Neural cell (in vitro differentiated cells): ENCODE data around the gene EPHA1. TPM values are rescaled to one million over a fixed set of nuclear protein-coding genes. Genes with fewer than 3 reads are reported as not detected.

Experiments
- H2AFZ ChIP-seq: fragments of 200-600, 300-800 bp; sonication (generic), shearing (Covaris generic); 2 replicates; pipeline ENCODE4 v1.6.0; 2014; ENCODE audit warnings: low read depth, mild to moderate bottlenecking, antibody characterized with exemption, low read length, moderate library complexity
- H3F3A ChIP-seq: fragments of 200-600 bp; shearing (Covaris generic); 2 replicates; pipeline ENCODE4 v1.6.1; 2016; ENCODE audit warnings: mild to moderate bottlenecking, moderate library complexity, mixed read lengths, antibody characterized with exemption, low read length; ENCODE audit not compliant: insufficient read depth, poor library complexity, severe bottlenecking
- H3K27ac ChIP-seq: fragments of 200-600, 300-800 bp; sonication (generic), shearing (Covaris generic); 2 replicates; pipeline ENCODE4 v1.5.1; 2014; ENCODE audit warnings: mild to moderate bottlenecking, low read length, moderate library complexity
- H3K27me3 ChIP-seq: fragments of 300-800, 200-600 bp; sonication (generic), shearing (Covaris generic); 2 replicates; pipeline ENCODE4 v1.6.0; 2014; ENCODE audit warnings: mild to moderate bottlenecking, low read depth, low read length, moderate library complexity; ENCODE audit not compliant: insufficient read depth
- H3K36me3 ChIP-seq: fragments of 300-800, 200-600 bp; sonication (generic), shearing (Covaris generic); 2 replicates; pipeline ENCODE4 v1.5.1; 2014; ENCODE audit warnings: mild to moderate bottlenecking, antibody characterized with exemption, low read length, moderate library complexity; ENCODE audit not compliant: insufficient read depth
- H3K4me2 ChIP-seq: fragments of 300-800, 200-600 bp; sonication (generic), shearing (Covaris generic); 2 replicates; pipeline ENCODE4 v1.6.0; 2014; ENCODE audit warnings: mild to moderate bottlenecking, low read length
- H3K4me3 ChIP-seq: fragments of 300-800, 200-600 bp; sonication (generic), shearing (Covaris generic); 2 replicates; pipeline ENCODE4 v1.5.1; 2014; ENCODE audit warnings: mild to moderate bottlenecking, low read length, moderate library complexity
- H3K79me2 ChIP-seq: fragments of 200-600 bp; shearing (Covaris generic); replicated peaks from 2 replicates; pipeline ENCODE4 v1.6.0; 2014; ENCODE audit warnings: mild to moderate bottlenecking, low read length, moderate library complexity; ENCODE audit not compliant: insufficient read depth
- H3K9ac ChIP-seq: fragments of 300-800, 200-600 bp; sonication (generic), shearing (Covaris generic); 2 replicates; pipeline ENCODE4 v1.6.1; 2016; ENCODE audit warnings: mild to moderate bottlenecking, low read length, mixed read lengths
- H3K9me2 ChIP-seq: fragments of 200-600 bp; shearing (Covaris generic); 2 replicates; pipeline ENCODE4 v1.6.1; 2016; ENCODE audit warnings: mild to moderate bottlenecking, low read length, mixed read lengths; ENCODE audit not compliant: insufficient read depth
- H3K9me3 ChIP-seq: fragments of 200-600, 300-800 bp; sonication (generic), shearing (Covaris generic); 2 replicates; pipeline ENCODE4 v1.6.1; 2016; ENCODE audit warnings: mild to moderate bottlenecking, mixed run types, low read length, moderate library complexity, mixed read lengths
- H4K20me1 ChIP-seq: fragments of 200-600 bp; shearing (Covaris generic); 2 replicates; pipeline ENCODE4 v1.6.1; 2016; ENCODE audit warnings: mild to moderate bottlenecking, mixed run types; ENCODE audit not compliant: insufficient read depth
- EP300 ChIP-seq: fragments of 450-650 bp; conservative IDR thresholded peaks from 2 replicates; pipeline ENCODE4 v1.6.1; 2014; ENCODE audit warnings: antibody characterized with exemption, mild to moderate bottlenecking, moderate library complexity; ENCODE audit not compliant: poor library complexity, severe bottlenecking
- EZH2 ChIP-seq: fragments of 200-600, 300-800 bp; shearing (Covaris generic), sonication (generic); IDR thresholded peaks from 2 replicates; pipeline ENCODE4 v1.6.1; 2014; ENCODE audit warnings: antibody characterized with exemption, low read length, borderline replicate concordance, mild to moderate bottlenecking; ENCODE audit not compliant: insufficient read depth, poor library complexity, severe bottlenecking
- MXI1 ChIP-seq: fragments of 450-650 bp; conservative IDR thresholded peaks from 2 replicates; pipeline ENCODE4 v1.6.1; 2014; ENCODE audit warnings: antibody characterized with exemption, mild to moderate bottlenecking; ENCODE audit not compliant: poor library complexity, severe bottlenecking
- POLR2AphosphoS5 ChIP-seq: IDR thresholded peaks from 2 replicates; pipeline ENCODE4 v1.6.1; 2012
- RAD21 ChIP-seq: fragments of 450-650 bp; conservative IDR thresholded peaks from 2 replicates; pipeline ENCODE4 v1.6.1; 2014; ENCODE audit warnings: antibody characterized with exemption, mild to moderate bottlenecking, moderate library complexity
- SMC3 ChIP-seq: fragments of 450-650 bp; conservative IDR thresholded peaks from 2 replicates; pipeline ENCODE4 v1.6.1; 2014; ENCODE audit warnings: antibody characterized with exemption, mild to moderate bottlenecking, moderate library complexity; ENCODE audit not compliant: poor library complexity
- TAF1 ChIP-seq: IDR thresholded peaks from 2 replicates; pipeline ENCODE4 v1.6.1; 2012; ENCODE audit warnings: low read depth
- polyA plus RNA-seq: library from polyadenylated mRNA; depleted of rRNA; stranded (reverse); fragments of >200 nt; gene quantifications from 2 replicates; pipeline ENCODE4 v1.2.3, GENCODE V29; 2014
- TF ChIP-seq, protein P1 (sequence below): fragments of 450-650 bp; IDR thresholded peaks from 2 replicates; pipeline ENCODE4 v1.5.1; 2014; ENCODE audit warnings: antibody characterized with exemption, mild to moderate bottlenecking, moderate library complexity; ENCODE audit not compliant: poor library complexity, severe bottlenecking
- TF ChIP-seq, protein P2 (sequence below): IDR thresholded peaks from 2 replicates; pipeline ENCODE4 v1.6.1; 2012; ENCODE audit warnings: borderline replicate concordance

EPHA1 gene
- polyA plus RNA-seq, 1 donor from 2014 or later = not detected

DNA sequence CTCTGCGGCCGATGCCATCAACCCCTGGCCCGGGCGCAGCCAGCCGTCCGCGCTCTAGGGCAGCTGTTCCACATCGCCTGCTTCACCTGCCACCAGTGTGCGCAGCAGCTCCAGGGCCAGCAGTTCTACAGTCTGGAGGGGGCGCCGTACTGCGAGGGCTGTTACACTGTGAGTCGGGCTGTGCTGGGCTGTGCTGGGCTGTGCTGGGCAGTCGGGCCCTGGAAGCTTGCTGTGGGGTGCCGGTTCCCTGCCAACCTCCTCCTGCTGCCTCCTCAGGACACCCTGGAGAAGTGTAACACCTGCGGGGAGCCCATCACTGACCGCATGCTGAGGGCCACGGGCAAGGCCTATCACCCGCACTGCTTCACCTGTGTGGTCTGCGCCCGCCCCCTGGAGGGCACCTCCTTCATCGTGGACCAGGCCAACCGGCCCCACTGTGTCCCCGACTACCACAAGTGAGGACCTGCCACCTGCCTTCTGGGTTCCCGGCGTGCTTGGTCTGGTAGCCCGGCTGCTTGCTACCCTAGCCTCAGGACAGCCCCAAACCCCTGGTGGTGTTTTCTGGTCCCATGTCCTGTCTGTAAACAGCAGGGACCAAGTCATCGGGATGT lies 20.1 kb downstream of the EPHA1 start:
- Histone ChIP-seq H3K4me2 (no peak overlapping the region), H2AFZ (no peak overlapping the region), H3K79me2 (no peaks in the 10 kb centered on the region), H3K4me3 (no peak overlapping the region), H4K20me1 (no peaks in the 10 kb centered on the region), H3K27ac (no peak overlapping the region), H3K9ac (no peak overlapping the region), H3K9me2 (no peaks in the 10 kb centered on the region), H3F3A (no peaks in the 10 kb centered on the region), H3K36me3 (no peaks in the 10 kb centered on the region), H3K9me3 (no peaks in the 10 kb centered on the region), H3K27me3 (no peaks in the 10 kb centered on the region)
- TF ChIP-seq SMC3 (no peak), EP300 (no peak), EZH2 (no peak), MXI1 (no peak), RAD21 (no peak), POLR2AphosphoS5 (no peak), TAF1 (no peak)
- TF ChIP-seq, protein P1, sequence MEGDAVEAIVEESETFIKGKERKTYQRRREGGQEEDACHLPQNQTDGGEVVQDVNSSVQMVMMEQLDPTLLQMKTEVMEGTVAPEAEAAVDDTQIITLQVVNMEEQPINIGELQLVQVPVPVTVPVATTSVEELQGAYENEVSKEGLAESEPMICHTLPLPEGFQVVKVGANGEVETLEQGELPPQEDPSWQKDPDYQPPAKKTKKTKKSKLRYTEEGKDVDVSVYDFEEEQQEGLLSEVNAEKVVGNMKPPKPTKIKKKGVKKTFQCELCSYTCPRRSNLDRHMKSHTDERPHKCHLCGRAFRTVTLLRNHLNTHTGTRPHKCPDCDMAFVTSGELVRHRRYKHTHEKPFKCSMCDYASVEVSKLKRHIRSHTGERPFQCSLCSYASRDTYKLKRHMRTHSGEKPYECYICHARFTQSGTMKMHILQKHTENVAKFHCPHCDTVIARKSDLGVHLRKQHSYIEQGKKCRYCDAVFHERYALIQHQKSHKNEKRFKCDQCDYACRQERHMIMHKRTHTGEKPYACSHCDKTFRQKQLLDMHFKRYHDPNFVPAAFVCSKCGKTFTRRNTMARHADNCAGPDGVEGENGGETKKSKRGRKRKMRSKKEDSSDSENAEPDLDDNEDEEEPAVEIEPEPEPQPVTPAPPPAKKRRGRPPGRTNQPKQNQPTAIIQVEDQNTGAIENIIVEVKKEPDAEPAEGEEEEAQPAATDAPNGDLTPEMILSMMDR = no peak
- TF ChIP-seq, protein P2, sequence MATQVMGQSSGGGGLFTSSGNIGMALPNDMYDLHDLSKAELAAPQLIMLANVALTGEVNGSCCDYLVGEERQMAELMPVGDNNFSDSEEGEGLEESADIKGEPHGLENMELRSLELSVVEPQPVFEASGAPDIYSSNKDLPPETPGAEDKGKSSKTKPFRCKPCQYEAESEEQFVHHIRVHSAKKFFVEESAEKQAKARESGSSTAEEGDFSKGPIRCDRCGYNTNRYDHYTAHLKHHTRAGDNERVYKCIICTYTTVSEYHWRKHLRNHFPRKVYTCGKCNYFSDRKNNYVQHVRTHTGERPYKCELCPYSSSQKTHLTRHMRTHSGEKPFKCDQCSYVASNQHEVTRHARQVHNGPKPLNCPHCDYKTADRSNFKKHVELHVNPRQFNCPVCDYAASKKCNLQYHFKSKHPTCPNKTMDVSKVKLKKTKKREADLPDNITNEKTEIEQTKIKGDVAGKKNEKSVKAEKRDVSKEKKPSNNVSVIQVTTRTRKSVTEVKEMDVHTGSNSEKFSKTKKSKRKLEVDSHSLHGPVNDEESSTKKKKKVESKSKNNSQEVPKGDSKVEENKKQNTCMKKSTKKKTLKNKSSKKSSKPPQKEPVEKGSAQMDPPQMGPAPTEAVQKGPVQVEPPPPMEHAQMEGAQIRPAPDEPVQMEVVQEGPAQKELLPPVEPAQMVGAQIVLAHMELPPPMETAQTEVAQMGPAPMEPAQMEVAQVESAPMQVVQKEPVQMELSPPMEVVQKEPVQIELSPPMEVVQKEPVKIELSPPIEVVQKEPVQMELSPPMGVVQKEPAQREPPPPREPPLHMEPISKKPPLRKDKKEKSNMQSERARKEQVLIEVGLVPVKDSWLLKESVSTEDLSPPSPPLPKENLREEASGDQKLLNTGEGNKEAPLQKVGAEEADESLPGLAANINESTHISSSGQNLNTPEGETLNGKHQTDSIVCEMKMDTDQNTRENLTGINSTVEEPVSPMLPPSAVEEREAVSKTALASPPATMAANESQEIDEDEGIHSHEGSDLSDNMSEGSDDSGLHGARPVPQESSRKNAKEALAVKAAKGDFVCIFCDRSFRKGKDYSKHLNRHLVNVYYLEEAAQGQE = no peak

DNA sequence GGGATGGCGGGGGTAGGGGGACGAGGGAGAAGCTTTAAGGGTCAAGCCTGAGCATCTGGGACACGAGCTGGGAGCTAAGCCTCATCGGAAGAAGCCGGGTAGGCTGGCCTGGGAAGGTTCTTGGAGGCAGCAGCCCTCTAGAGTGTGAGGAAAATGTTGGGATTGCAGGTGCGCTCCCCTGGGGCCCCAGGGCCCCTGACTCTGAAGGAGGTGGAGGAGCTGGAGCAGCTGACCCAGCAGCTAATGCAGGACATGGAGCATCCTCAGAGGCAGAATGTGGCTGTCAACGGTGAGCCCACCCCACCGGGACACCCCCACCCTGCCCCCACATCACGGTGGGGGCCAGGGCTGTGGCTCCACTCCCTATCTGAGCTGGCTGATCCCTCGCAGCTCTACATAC lies 20.6 kb downstream of the EPHA1 start:
- Histone ChIP-seq H3K4me3 (no peak overlapping the region), H3K27me3 (no peaks in the 10 kb centered on the region), H2AFZ (no peak overlapping the region), H3K36me3 (no peaks in the 10 kb centered on the region), H3K4me2 (no peak overlapping the region), H4K20me1 (no peaks in the 10 kb centered on the region), H3K9me2 (no peaks in the 10 kb centered on the region), H3K9ac (no peak overlapping the region), H3F3A (no peaks in the 10 kb centered on the region), H3K9me3 (no peaks in the 10 kb centered on the region), H3K79me2 (no peaks in the 10 kb centered on the region), H3K27ac (no peak overlapping the region)
- TF ChIP-seq, protein P2 = no peak
- TF ChIP-seq EZH2 (no peak), POLR2AphosphoS5 (no peak), SMC3 (no peak), MXI1 (no peak), RAD21 (no peak), EP300 (no peak), TAF1 (no peak)
- TF ChIP-seq, protein P1 = no peak
